HL-60 (cell line): ENCODE measurements around the gene SPATA32.

Source experiments
- CTCF ChIP-seq: IDR thresholded peaks from one replicate; pipeline ENCODE4 v1.5.1; 2011; ENCODE audit warnings: low read length, control low read depth, inconsistent platforms; ENCODE audit not compliant: insufficient read depth
- POLR2AphosphoS5 ChIP-seq: IDR thresholded peaks from 2 replicates; pipeline ENCODE4 v1.6.1; 2012; ENCODE audit warnings: low read depth
- REST ChIP-seq: IDR thresholded peaks from 2 replicates; pipeline ENCODE4 v1.6.1; 2012; ENCODE audit warnings: low read depth; ENCODE audit not compliant: insufficient replicate concordance
- SPI1 ChIP-seq: IDR thresholded peaks from 2 replicates; pipeline ENCODE4 v1.6.1; 2012; ENCODE audit warnings: low read depth, mild to moderate bottlenecking, borderline replicate concordance

- TF ChIP-seq CTCF (no peak), SPI1 (no peak), REST (no peak), POLR2AphosphoS5 (no peak)
Observed at GRCh38 chr17:45243750-45244149, 18.1 kb downstream of the SPATA32 start.
